HL-60 (cell line): ENCODE measurements around the gene WARS2.

Experiments
- CTCF ChIP-seq: IDR thresholded peaks from one replicate; pipeline ENCODE4 v1.5.1; 2011; ENCODE audit warnings: low read length, control low read depth, inconsistent platforms; ENCODE audit not compliant: insufficient read depth
- GABPA ChIP-seq: IDR thresholded peaks from 2 replicates; pipeline ENCODE4 v1.6.1; 2012; ENCODE audit warnings: low read depth
- POLR2AphosphoS5 ChIP-seq: IDR thresholded peaks from 2 replicates; pipeline ENCODE4 v1.6.1; 2012; ENCODE audit warnings: low read depth
- REST ChIP-seq: IDR thresholded peaks from 2 replicates; pipeline ENCODE4 v1.6.1; 2012; ENCODE audit warnings: low read depth; ENCODE audit not compliant: insufficient replicate concordance
- SPI1 ChIP-seq: IDR thresholded peaks from 2 replicates; pipeline ENCODE4 v1.6.1; 2012; ENCODE audit warnings: low read depth, mild to moderate bottlenecking, borderline replicate concordance

- TF ChIP-seq CTCF = no peak
- TF ChIP-seq POLR2AphosphoS5 = no peak
- TF ChIP-seq GABPA = no peak
- no peak for TF ChIP-seq REST
- TF ChIP-seq SPI1 = no peak
These were observed 24.7 kb downstream of the WARS2 start for GRCh38 chr1:119115736-119116135.
